MM.1S (cell line): ENCODE data around the gene TNFRSF13B.

ENCODE experiments used
- EZH2 ChIP-seq: fragments of 300-600 bp; sonication (generic); optimal IDR thresholded peaks from 2 replicates; pipeline ENCODE3; 2017; ENCODE audit warnings: low read depth, mild to moderate bottlenecking, antibody characterized with exemption, low read length, mixed read lengths
- EZH2phosphoT487 ChIP-seq: fragments of 300-600 bp; sonication (generic); IDR thresholded peaks from 2 replicates; pipeline ENCODE4 v1.6.1; 2018; ENCODE audit warnings: antibody characterized with exemption, low read length
- TF ChIP-seq, protein P1 (sequence below): fragments of 300-600 bp; sonication (generic); IDR thresholded peaks from 2 replicates; pipeline ENCODE4 v1.5.1; 2016; ENCODE audit warnings: antibody characterized with exemption, low read length, mixed read lengths

DNA sequence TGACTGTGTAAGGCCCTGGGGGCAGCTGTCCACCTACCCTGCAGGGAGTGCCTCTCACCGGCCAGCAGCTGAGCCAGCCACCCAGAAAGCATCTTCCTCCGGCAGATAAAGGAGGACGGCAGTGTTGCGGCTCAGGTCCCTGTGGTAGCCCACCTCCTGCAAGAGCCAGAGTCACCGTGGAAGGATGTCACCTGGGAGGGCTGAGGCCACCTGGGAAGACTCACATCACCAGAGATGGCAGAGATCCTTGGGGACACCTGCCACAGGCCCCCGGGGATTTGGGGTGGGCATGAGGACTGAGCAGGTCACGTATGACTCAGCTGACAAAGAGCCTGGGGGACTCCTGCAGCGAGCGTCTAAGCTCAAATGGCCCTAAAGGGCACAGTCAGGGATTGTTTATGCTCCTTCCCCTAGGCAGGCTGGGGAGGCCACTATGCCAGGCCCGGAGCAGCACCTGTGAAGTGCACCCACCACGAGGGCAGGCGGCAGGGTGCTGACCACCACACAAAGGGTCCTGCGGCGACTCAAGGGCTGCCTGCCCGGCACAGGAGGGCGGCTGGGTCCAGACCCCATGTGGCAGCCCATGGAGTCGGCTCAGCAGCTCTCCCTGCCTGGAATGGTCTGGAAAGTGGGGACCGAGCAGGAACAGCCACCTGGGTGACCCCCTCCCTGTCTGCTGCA is 44.1 kb downstream of the TNFRSF13B start:
- TF ChIP-seq, protein P1, sequence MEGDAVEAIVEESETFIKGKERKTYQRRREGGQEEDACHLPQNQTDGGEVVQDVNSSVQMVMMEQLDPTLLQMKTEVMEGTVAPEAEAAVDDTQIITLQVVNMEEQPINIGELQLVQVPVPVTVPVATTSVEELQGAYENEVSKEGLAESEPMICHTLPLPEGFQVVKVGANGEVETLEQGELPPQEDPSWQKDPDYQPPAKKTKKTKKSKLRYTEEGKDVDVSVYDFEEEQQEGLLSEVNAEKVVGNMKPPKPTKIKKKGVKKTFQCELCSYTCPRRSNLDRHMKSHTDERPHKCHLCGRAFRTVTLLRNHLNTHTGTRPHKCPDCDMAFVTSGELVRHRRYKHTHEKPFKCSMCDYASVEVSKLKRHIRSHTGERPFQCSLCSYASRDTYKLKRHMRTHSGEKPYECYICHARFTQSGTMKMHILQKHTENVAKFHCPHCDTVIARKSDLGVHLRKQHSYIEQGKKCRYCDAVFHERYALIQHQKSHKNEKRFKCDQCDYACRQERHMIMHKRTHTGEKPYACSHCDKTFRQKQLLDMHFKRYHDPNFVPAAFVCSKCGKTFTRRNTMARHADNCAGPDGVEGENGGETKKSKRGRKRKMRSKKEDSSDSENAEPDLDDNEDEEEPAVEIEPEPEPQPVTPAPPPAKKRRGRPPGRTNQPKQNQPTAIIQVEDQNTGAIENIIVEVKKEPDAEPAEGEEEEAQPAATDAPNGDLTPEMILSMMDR: no peak
- TF ChIP-seq EZH2: no peak
- no peak for TF ChIP-seq EZH2phosphoT487
